ACC112 (cell line): ENCODE data around the gene RFTN1.

Source experiments
- H2AFZ ChIP-seq: fragments of 200-600 bp; sonication (generic); one replicate; pipeline ENCODE4 v1.6.0; 2017; ENCODE audit warnings: antibody characterized with exemption, low read length; ENCODE audit not compliant: unreplicated experiment
- H3K27ac ChIP-seq: fragments of 200-600 bp; sonication (generic); 2 replicates; pipeline ENCODE4 v1.5.1; 2014; ENCODE audit warnings: low read depth, mild to moderate bottlenecking, antibody characterized with exemption, low read length, moderate library complexity
- H3K27me3 ChIP-seq: fragments of 200-600 bp; sonication (generic); 2 replicates; pipeline ENCODE4 v1.6.1; 2014; ENCODE audit warnings: mild to moderate bottlenecking, antibody characterized with exemption, low read length, moderate library complexity, mixed read lengths; ENCODE audit not compliant: insufficient read depth
- H3K36me3 ChIP-seq: fragments of 200-600 bp; sonication (generic); 2 replicates; pipeline ENCODE4 v1.6.1; 2016; ENCODE audit warnings: mild to moderate bottlenecking, antibody characterized with exemption, low read length, moderate library complexity, mixed read lengths; ENCODE audit not compliant: insufficient read depth
- H3K4me1 ChIP-seq: fragments of 200-600 bp; sonication (generic); one replicate; pipeline ENCODE4 v1.6.1; 2016; ENCODE audit warnings: low read length, mixed read lengths; ENCODE audit not compliant: insufficient read depth, unreplicated experiment, control insufficient read depth
- H3K4me3 ChIP-seq: fragments of 200-600 bp; sonication (generic); 2 replicates; pipeline ENCODE4 v1.5.1; 2014; ENCODE audit warnings: mild to moderate bottlenecking, low read depth, low read length
- H3K79me2 ChIP-seq: fragments of 200-600 bp; sonication (generic); one replicate; pipeline ENCODE4 v1.6.0; 2016; ENCODE audit warnings: low read length; ENCODE audit not compliant: control insufficient read depth, unreplicated experiment, insufficient read depth

RFTN1 gene

DNA sequence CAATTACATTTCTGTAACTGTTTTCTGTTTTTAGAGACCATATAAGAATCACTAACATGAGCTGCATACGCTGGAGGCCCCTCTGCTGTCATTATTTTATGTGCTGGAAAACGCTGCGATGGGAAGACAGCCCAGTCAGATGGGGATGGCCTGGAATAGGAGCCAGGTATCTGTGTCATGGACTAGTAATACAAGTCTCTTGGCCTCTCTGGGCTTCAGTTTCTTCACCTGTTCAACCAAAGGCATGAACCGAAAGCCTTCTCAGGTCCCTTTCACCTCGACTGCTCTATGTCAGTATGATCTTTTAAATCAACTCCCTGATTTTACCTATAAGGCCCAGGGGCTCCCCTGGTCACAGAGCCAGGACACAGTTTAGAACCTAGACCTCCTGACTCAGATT, 14.6 kb upstream of the RFTN1 start:
- Histone ChIP-seq H3K27me3 (peaks cover 19% of the 10 kb centered on the region), H3K4me1 (peaks cover 4% of the 10 kb centered on the region), H2AFZ (no peak overlapping the region), H3K4me3 (no peak overlapping the region), H3K36me3 (no peaks in the 10 kb centered on the region), H3K27ac (no peak overlapping the region), H3K79me2 (no peaks in the 10 kb centered on the region)

DNA sequence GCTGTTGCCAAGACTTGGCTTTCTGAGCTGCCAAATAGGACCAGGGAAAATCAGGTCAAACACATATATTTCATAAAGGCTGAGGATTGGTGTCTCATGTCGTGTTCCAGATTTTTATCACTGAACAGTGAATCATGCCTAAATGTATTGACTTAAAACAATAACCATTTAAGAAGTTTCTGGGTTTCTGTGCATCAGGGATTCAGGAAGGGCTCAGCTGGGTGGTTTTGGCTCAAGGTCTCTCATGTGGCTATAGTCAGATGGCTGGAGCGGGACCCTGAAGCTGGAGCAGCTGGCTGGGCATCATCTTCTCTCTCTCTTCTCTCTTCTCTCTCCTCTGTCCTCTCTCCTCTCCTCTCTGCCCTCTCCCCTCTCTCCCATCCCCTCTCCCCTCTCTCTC, 10.7 kb upstream of the RFTN1 start:
- Histone ChIP-seq H3K27me3 (peaks cover 10% of the 10 kb centered on the region; the same call in 1 of the 2 replicates), H2AFZ (no peak overlapping the region), H3K36me3 (no peaks in the 10 kb centered on the region), H3K79me2 (no peaks in the 10 kb centered on the region), H3K27ac (no peak overlapping the region), H3K4me1 (peaks cover 4% of the 10 kb centered on the region), H3K4me3 (no peak overlapping the region)

DNA sequence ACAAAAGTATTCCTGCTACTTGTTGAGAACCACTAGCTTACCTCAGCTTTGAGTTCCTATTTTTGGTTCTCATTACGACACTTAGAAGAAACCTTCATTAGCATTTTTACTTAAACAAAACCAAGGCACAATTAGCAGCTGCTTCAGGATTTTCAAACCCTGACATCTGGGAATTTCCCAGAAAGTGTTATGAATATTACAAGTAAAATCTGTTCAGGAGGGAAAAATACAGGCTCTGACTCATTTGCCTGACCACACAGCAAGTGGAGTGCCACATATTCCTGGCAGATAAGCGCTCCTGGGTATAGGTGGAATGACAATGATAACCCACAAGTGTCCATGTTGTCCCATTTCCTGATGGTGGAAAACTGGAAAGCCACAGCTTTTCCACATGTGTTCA, 10.3 kb upstream of the RFTN1 start:
- no peak overlapping the region for H3K4me3 ChIP-seq
- H3K27ac ChIP-seq: no peak overlapping the region
- peaks cover 4% of the 10 kb centered on the region for H3K4me1 ChIP-seq
- H3K27me3 ChIP-seq: peaks cover 14% of the 10 kb centered on the region; the same call in 1 of the 2 replicates
- H2AFZ ChIP-seq: no peak overlapping the region
- H3K79me2 ChIP-seq: no peaks in the 10 kb centered on the region
- H3K36me3 ChIP-seq: no peaks in the 10 kb centered on the region

DNA sequence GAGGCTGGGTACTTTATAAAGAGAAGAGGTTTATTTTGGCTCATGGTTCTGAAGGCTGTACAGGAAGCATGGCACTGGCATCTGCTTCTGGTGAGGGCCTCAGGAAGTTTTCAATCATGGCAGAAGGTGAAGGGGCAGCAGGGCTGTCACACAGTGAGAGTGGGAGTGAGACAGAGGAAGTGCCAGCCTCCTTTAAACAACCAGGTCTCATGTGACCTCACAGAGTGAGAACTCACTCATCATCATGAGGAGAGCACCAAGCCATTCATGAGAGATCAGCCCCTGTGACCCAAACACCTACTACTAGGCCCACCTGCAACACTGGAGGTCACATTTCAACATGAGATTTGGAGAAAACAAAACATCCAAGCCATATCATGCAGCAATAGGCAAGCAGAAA, 9.3 kb upstream of the RFTN1 start:
- no peaks in the 10 kb centered on the region for H3K4me1 ChIP-seq

DNA sequence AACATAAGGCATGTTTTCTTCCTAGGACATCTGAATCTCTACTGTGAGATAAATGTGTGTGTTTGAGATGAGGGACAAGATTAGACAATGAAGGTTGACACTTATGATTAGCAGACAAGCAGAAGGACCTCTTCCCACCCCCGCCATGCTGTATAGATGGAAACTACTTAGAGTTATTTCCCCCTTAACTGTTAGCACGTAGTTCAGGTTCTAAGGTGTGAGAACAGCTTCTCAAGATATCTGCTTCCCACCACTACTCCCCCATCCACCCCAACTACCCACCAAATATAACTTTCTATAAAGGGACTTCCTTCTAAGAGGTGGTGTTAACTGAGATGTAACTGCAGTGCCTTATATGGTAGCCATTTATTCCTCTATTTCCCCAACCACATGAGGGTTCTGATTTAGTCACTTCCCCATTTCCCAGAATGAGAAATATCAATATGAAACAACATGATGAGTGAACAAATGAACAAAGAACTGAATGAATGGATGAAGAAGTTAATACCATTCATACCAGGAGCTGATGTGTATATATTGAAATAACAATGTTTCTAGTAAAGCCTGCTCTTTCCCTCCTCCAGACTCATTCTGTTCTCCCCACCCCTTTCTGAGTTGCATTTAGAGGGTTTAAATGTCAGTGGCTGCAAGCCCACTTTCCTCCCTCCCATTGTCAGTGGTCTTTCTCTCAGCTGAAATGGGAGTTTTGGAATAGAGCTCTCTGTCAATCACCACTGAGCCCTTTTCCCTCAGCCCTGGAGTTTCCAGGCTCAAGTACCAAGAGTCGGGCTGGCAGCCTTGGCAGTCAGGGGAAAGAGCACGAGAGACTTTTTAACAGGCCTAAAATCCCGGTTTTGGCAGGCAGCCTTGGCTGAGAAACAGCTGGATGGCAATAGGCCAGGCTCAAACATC, 7.7 kb upstream of the RFTN1 start:
- Histone ChIP-seq H3K36me3 (no peaks in the 10 kb centered on the region), H3K4me3 (no peak overlapping the region), H3K27me3 (peaks cover 22% of the 10 kb centered on the region; the same call in 1 of the 2 replicates), H2AFZ (no peak overlapping the region), H3K4me1 (peaks cover 6% of the 10 kb centered on the region), H3K79me2 (no peaks in the 10 kb centered on the region), H3K27ac (no peak overlapping the region)

More for the DNA sequence above, 9.3 kb upstream of the RFTN1 start:
- H3K4me3 ChIP-seq: no peak overlapping the region
- H3K36me3 ChIP-seq: no peaks in the 10 kb centered on the region
- H2AFZ ChIP-seq: no peak overlapping the region
- H3K27me3 ChIP-seq: peaks cover 22% of the 10 kb centered on the region; the same call in 1 of the 2 replicates
- no peak overlapping the region for H3K27ac ChIP-seq
- no peaks in the 10 kb centered on the region for H3K79me2 ChIP-seq

DNA sequence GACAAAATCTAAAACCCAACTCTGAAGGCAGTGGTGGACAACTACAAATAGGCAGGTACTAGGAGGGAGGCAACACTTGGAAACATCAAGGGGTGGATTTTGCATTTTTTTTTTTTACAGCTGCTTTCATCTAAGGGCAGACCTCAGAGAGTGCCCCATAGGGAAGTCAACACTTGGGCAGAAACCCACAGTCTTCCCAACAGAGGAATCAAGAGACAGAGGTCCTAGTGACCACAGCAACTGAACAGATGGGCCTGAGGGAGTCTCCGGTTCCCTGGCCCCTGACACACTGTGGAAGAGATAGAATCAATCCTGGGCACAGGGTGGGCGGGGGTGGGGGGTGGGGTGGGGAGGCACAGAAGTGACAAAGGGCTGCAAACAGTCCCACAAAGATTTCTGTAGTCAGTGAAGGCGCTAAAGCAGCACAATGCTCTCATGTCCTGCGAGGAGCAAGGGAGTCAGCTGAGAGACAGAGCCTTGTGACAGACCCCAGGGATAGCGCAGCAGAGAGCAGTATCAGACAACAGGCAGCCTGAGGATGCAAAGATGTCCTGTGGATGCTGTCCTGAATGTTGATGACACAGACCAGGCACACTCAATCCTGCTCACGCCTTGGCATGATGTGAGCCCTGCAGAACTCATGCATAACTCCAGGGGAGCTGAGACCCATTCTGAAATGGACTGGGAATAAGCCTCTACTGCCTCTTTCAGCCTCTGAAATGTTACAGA, 6.9 kb upstream of the RFTN1 start:
- Histone ChIP-seq H3K36me3 (no peaks in the 10 kb centered on the region), H3K27ac (no peak overlapping the region), H3K27me3 (peaks cover 22% of the 10 kb centered on the region; the same call in 1 of the 2 replicates), H3K4me3 (no peak overlapping the region), H3K4me1 (peaks cover 6% of the 10 kb centered on the region), H2AFZ (no peak overlapping the region), H3K79me2 (no peaks in the 10 kb centered on the region)

DNA sequence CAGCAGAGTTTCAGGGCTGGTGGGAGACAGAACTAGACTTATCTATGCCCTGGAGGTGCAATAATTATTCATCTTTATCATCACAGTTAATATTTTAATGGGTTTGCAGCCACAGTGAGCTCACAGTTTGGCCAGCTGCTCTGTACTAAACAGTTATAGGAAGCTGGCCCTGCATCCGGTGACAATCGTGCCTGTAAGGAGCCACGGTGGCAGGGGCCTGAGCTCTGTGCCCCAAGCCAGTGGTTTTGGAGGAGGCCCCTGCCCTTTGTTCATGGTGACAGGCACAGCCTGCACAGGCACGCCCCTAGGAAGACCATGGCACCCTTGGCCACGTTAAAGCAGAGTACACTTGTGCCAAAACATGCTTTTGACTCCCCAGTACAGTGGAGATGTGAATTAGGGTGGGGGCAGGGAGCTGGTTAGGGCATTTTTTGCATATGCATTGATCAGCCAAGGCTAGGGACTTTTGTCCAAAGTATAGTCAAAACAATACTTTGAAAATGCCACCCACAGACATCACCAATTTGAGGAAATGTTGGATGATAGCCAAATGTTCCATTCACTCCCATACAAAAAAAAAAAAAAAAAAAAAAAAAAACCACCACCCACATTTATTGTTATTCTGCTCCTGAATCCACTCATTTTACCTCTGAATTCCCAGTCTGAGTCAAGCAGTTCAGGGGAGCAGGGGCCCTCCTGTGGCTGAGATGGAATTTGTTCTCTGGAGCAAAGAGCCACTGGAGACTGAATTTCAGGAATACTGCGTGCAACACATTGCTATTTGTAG, 3.4 kb upstream of the RFTN1 start:
- H3K79me2 ChIP-seq: peaks cover 11% of the 10 kb centered on the region
- no peaks in the 10 kb centered on the region for H3K36me3 ChIP-seq
- H3K27ac ChIP-seq: no peak overlapping the region
- no peak overlapping the region for H3K4me3 ChIP-seq
- H3K27me3 ChIP-seq: peaks cover 22% of the 10 kb centered on the region; the same call in 1 of the 2 replicates
- peaks cover 11% of the 10 kb centered on the region for H3K4me1 ChIP-seq
- H2AFZ ChIP-seq: no peak overlapping the region

DNA sequence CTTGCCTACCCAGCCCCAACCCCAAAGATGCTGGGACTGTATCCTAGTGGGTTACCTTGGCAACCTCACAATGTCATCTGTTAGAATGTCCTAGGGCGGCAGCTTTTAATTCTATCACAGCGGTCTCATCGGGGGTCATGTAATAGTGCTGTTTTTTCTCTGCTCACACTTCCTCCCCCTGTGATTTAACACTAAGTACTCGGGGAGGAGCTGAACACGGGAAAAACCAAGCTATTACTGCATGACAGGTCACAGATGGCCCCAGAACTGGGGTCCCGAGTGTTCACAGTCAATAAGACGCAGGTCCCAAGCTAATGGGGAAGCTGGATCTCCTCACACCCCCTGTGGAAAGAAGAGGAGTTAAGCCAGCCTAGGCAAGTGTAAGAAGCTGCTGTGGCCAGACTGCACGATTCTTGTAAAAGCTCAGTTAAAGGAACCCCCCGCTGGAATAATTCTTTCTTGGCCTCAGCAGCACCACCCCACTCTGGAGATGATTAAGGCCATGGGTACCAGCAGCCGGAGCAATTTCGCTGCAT, 2.5 kb upstream of the RFTN1 start:
- Histone ChIP-seq H3K27me3 (peaks cover 17% of the 10 kb centered on the region; the same call in 1 of the 2 replicates), H3K4me1 (peaks cover 18% of the 10 kb centered on the region), H2AFZ (no peak overlapping the region), H3K4me3 (no peak overlapping the region), H3K36me3 (no peaks in the 10 kb centered on the region), H3K27ac (no peak overlapping the region), H3K79me2 (peaks cover 13% of the 10 kb centered on the region)

DNA sequence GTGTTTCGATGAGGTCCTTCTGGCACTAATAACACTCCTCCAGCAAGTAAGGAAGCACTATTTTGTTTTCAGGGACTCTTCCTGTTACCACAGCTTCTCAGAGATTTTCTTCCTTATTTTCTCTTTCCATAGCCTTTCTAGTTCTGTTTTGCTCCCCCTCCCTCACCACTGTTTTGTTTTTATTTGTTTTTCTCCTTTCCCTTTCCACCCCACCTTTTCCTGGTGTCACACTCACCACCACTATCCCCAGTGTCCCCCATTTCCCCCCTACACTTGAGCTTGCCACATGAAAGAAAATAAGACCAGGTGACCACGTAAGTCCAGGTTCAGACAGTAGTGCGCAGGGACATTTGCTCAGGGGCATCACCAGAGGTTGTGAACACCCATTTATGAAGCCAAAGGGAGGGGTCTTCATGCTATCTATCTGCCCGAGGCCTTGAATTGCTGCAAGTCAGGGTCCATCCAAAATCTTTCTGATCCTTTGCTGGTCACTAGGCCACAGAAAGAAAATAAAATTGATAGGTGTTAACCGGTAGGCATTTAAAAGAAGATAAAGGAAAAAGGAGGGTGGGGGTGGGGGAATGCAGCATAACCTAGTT, 1.4 kb upstream of the RFTN1 start:
- no peak overlapping the region for H2AFZ ChIP-seq
- H3K79me2 ChIP-seq: peaks cover 24% of the 10 kb centered on the region
- H3K27ac ChIP-seq: no peak overlapping the region
- H3K4me1 ChIP-seq: peaks cover 29% of the 10 kb centered on the region
- H3K4me3 ChIP-seq: no peak overlapping the region
- H3K36me3 ChIP-seq: no peaks in the 10 kb centered on the region
- 0 out of 2 replicates have a peak, but pooled peaks cover 14% of the 10 kb centered on the region for H3K27me3 ChIP-seq
